Caco-2 (cell line): ENCODE results near the gene DOCK9. TPM values are rescaled to one million over a fixed set of nuclear protein-coding genes. Genes with fewer than 3 reads are reported as not detected.

ENCODE experiments used
- BruUV-seq: library from RNA; stranded (reverse); fragments of 400-500 nt; replicated peaks from 2 replicates; lab custom pipeline; 2021; lab: Mats Ljungman, UMichigan
- CTCF ChIA-PET: fragments of 300-600 bp; sonication (Branson Sonifier 250); formaldehyde crosslinking; loops from one replicate; lab custom pipeline; 2022; ENCODE audit warnings: antibody characterized with exemption; lab: Charles Lee
- POLR2A ChIA-PET: fragments of 300-600 bp; sonication (Branson Sonifier 250); formaldehyde crosslinking; loops from one replicate; lab custom pipeline; 2022; ENCODE audit warnings: antibody characterized with exemption; lab: Charles Lee
- DNase-seq, 2 experiments: peaks; one replicate each; pipeline versions ENCODE4 v3.0.0 to v3.0.0-alpha.2; 2020 to 2022
- H3K27me3 ChIP-seq: replicated peaks from 2 replicates; pipeline ENCODE4 v1.6.0; 2011; ENCODE audit warnings: low read length; ENCODE audit not compliant: control insufficient read depth, insufficient read depth
- H3K36me3 ChIP-seq: 2 replicates; pipeline ENCODE4 v1.5.1; 2011; ENCODE audit warnings: low read length; ENCODE audit not compliant: control insufficient read depth, insufficient read depth
- H3K4me1 ChIP-seq: fragments of 250-450 bp; sonication (Bioruptor Pico); 2 replicates; pipeline ENCODE4 v1.5.1; 2020; ENCODE audit warnings: mild to moderate bottlenecking
- H3K4me3 ChIP-seq: 2 replicates; pipeline ENCODE4 v1.5.1; 2011; ENCODE audit warnings: low read depth, mild to moderate bottlenecking, control low read depth, low read length
- H3K9me3 ChIP-seq: fragments of 250-450 bp; sonication (Bioruptor Pico); 2 replicates; pipeline ENCODE4 v1.5.1; 2020; ENCODE audit warnings: mild to moderate bottlenecking, moderate library complexity
- H3K27ac Mint-ChIP-seq: one replicate; pipeline ENCODE4 v1.8.0; 2022; ENCODE audit warnings: mixed read lengths; ENCODE audit not compliant: unreplicated experiment
- H3K27me3 Mint-ChIP-seq: one replicate; pipeline ENCODE4 v1.8.0; 2022; ENCODE audit warnings: mixed read lengths; ENCODE audit not compliant: insufficient read depth, unreplicated experiment
- H3K36me3 Mint-ChIP-seq: one replicate; pipeline ENCODE4 v1.8.0; 2022; ENCODE audit warnings: mild to moderate bottlenecking, mixed read lengths; ENCODE audit not compliant: insufficient read depth, unreplicated experiment
- H3K4me1 Mint-ChIP-seq: one replicate; pipeline ENCODE4 v1.8.0; 2022; ENCODE audit warnings: low read depth, mixed read lengths; ENCODE audit not compliant: unreplicated experiment
- H3K4me3 Mint-ChIP-seq: one replicate; pipeline ENCODE4 v1.8.0; 2022; ENCODE audit warnings: mild to moderate bottlenecking, moderate library complexity, mixed read lengths; ENCODE audit not compliant: unreplicated experiment
- H3K9me3 Mint-ChIP-seq: one replicate; pipeline ENCODE4 v1.8.0; 2022; ENCODE audit warnings: mixed read lengths; ENCODE audit not compliant: unreplicated experiment
- CTCF ChIP-seq, 2 experiments: fragments of 200-600 bp in 1 of 2; IDR thresholded peaks; 1 replicate in 1 of 2; 2 replicates in 1 of 2; pipeline versions ENCODE4 v1.5.1 to v1.8.0; 2011 to 2022; ENCODE audit warnings: antibody characterized with exemption in 1 of 2, control low read depth in 1 of 2, inconsistent platforms in 1 of 2, low read depth in 1 of 2, low read length in 1 of 2, mild to moderate bottlenecking in 1 of 2, moderate library complexity in 1 of 2; ENCODE audit not compliant: insufficient read depth in 1 of 2, severe bottlenecking in 1 of 2, unreplicated experiment in 1 of 2
- intact Hi-C: fragments of 100-400 bp; cut with micrococcal nuclease; formaldehyde crosslinking; loops from one replicate; pipeline ENCODE4 v1.10.0; 2022; ENCODE audit not compliant: unreplicated experiment
- total RNA-seq: library from RNA; stranded (reverse); gene quantifications from 2 replicates; pipeline ENCODE4 v1.2.3, GENCODE V29; 2022

DOCK9 gene
- total RNA-seq, 1 experiment from 2014 or later: 260 TPM

GRCh38 chr13:98772794-98773452, 204.9 kb downstream of the DOCK9 start:
- H3K36me3 ChIP-seq: no peaks in the 10 kb centered on the region
- H3K36me3 Mint-ChIP-seq: peaks cover 12% of the 10 kb centered on the region
- H3K27me3 ChIP-seq: no peaks in the 10 kb centered on the region
- no peak overlapping the region for H3K4me3 ChIP-seq
- H3K9me3 Mint-ChIP-seq: peaks cover 10% of the 10 kb centered on the region
- intact Hi-C loops: loop anchor here (10.0 kb wide), 1 partner anchor 198 kb away; the partner anchor contains the start of gene STK24
- BruUV-seq: no TSS peak
- H3K9me3 ChIP-seq: 0 out of 2 replicates have a peak, but pooled peaks cover 4% of the 10 kb centered on the region
- peak overlapping the region; percentile 22 for H3K27ac Mint-ChIP-seq
- H3K4me3 Mint-ChIP-seq: no peak overlapping the region
- peak in 1 of 2 experiments; percentile 7 for TF ChIP-seq CTCF (IDR thresholded peaks at IDR 0.05; ENCODE audit: insufficient read depth in 1 of 2, low read depth in 1 of 2, low read length in 1 of 2, severe bottlenecking in 1 of 2, unreplicated experiment in 1 of 2)
- peak in 1 of 2 experiments; percentile 33 for DNase-seq
- ChIA-PET CTCF (interaction anchor here (1.0 to 1.1 kb wide), 2 partner anchors 10 to 19 kb away, joined by 3 read pairs; no protein-coding TSS in a partner anchor), POLR2A (interaction anchor here (1.3 kb wide), 1 partner anchor 22 kb away, joined by 3 read pairs; no protein-coding TSS in a partner anchor)
- H3K4me1 Mint-ChIP-seq: peaks cover 28% of the 10 kb centered on the region
- no peaks in the 10 kb centered on the region for H3K27me3 Mint-ChIP-seq
- H3K4me1 ChIP-seq: peaks cover 42% of the 10 kb centered on the region

GRCh38 chr13:98771838-98772611, 205.8 kb downstream of the DOCK9 start:
- peak overlapping the region; percentile 22 for H3K27ac Mint-ChIP-seq
- H3K4me1 Mint-ChIP-seq: peaks cover 28% of the 10 kb centered on the region
- no TSS peak for BruUV-seq
- ChIA-PET CTCF (interaction anchor here (1.0 to 1.1 kb wide), 2 partner anchors 10 to 20 kb away, joined by 3 read pairs; no protein-coding TSS in a partner anchor), POLR2A (interaction anchor here (1.3 kb wide), 1 partner anchor 21 kb away, joined by 3 read pairs; no protein-coding TSS in a partner anchor)
- Histone ChIP-seq H3K36me3 (no peaks in the 10 kb centered on the region), H3K4me3 (no peak overlapping the region), H3K4me1 (peaks cover 39% of the 10 kb centered on the region), H3K9me3 (0 out of 2 replicates have a peak, but pooled peaks cover 4% of the 10 kb centered on the region), H3K27me3 (no peaks in the 10 kb centered on the region)
- H3K36me3 Mint-ChIP-seq: peaks cover 12% of the 10 kb centered on the region
- intact Hi-C loops: loop anchor here (10.0 kb wide), 1 partner anchor 197 kb away; the partner anchor contains the start of gene STK24
- TF ChIP-seq CTCF (IDR thresholded peaks at IDR 0.05; ENCODE audit: insufficient read depth in 1 of 2, low read depth in 1 of 2, low read length in 1 of 2, severe bottlenecking in 1 of 2, unreplicated experiment in 1 of 2): no peak
- peak; percentile 32 to 64 for DNase-seq
- H3K27me3 Mint-ChIP-seq: no peaks in the 10 kb centered on the region
- H3K4me3 Mint-ChIP-seq: no peak overlapping the region
- peaks cover 10% of the 10 kb centered on the region for H3K9me3 Mint-ChIP-seq

GRCh38 chr13:98769736-98770135, 208.1 kb downstream of the DOCK9 start:
- no peak overlapping the region for H3K4me3 Mint-ChIP-seq

More at GRCh38 chr13:98769736-98770135, 208.1 kb downstream of the DOCK9 start:
- H3K27ac Mint-ChIP-seq: no peak overlapping the region
- H3K27me3 ChIP-seq: no peaks in the 10 kb centered on the region
- H3K4me3 ChIP-seq: no peak overlapping the region
- peaks cover 10% of the 10 kb centered on the region for H3K9me3 Mint-ChIP-seq
- ChIA-PET CTCF (no interaction called here), POLR2A (no interaction called here)
- no peak for TF ChIP-seq CTCF (IDR thresholded peaks at IDR 0.05; ENCODE audit: insufficient read depth in 1 of 2, low read depth in 1 of 2, low read length in 1 of 2, severe bottlenecking in 1 of 2, unreplicated experiment in 1 of 2)
- H3K36me3 ChIP-seq: no peaks in the 10 kb centered on the region
- no TSS peak for BruUV-seq
- no peak for DNase-seq
- H3K9me3 ChIP-seq: 0 out of 2 replicates have a peak, but pooled peaks cover under 1% of the 10 kb centered on the region
- peaks cover 18% of the 10 kb centered on the region for H3K4me1 Mint-ChIP-seq
- intact Hi-C loops: loop anchor here (10.0 kb wide), 1 partner anchor 195 kb away; the partner anchor contains the start of gene STK24
- H3K4me1 ChIP-seq: peaks cover 23% of the 10 kb centered on the region
- no peaks in the 10 kb centered on the region for H3K27me3 Mint-ChIP-seq
- no peaks in the 10 kb centered on the region for H3K36me3 Mint-ChIP-seq
